ENCODE measurements around the gene OGDH. TPM values are rescaled to one million over a fixed set of nuclear protein-coding genes. Genes with fewer than 3 reads are reported as not detected.

OGDH gene
- polyA plus RNA-seq, 3 donors, result 41.0 to 74.1 (median 49.9) TPM

- Histone ChIP-seq H3K27ac (ENCODE audit: low read depth in 1 of 2, low read length in 2 of 2) (peak overlapping the region in 1 of 2 donors; percentile 97), H3K27me3 (ENCODE audit: control insufficient read depth in 2 of 2, insufficient read depth in 2 of 2, low read length in 2 of 2) (no peaks in the 10 kb centered on the region), H3K36me3 (replicated peaks in 1 of 2; ENCODE audit: control insufficient read depth in 1 of 2, insufficient read depth in 2 of 2, low read length in 2 of 2) (peaks cover 55 to 64% of the 10 kb centered on the region in 2 donors), H4K20me1 (ENCODE audit: insufficient read depth, low read length) (peaks cover 5% of the 10 kb centered on the region), H2AFZ (ENCODE audit: insufficient read depth, low read depth, low read length, poor library complexity, severe bottlenecking) (no peak overlapping the region), H3K9ac (ENCODE audit: insufficient read depth, low read length, poor library complexity, severe bottlenecking) (no peak overlapping the region), H3K4me3 (replicated peaks in 1 of 3; ENCODE audit: low read depth in 2 of 3, low read length in 3 of 3) (peak overlapping the region in 1 of 3 experiments; percentile 88), H3K79me2 (ENCODE audit: insufficient read depth, low read length) (peaks cover 34% of the 10 kb centered on the region), H3K4me2 (replicated peaks; ENCODE audit: extremely low read depth, low read length, poor library complexity, severe bottlenecking) (peak overlapping the region; percentile 86), H3K4me1 (ENCODE audit: control insufficient read depth in 1 of 2, insufficient read depth in 2 of 2, low read length in 2 of 2) (peaks cover 20 to 23% of the 10 kb centered on the region in 2 donors), H3K9me3 (replicated peaks in 1 of 2; ENCODE audit: control insufficient read depth in 1 of 2, insufficient read depth in 1 of 2, low read length in 2 of 2) (no peaks in the 10 kb centered on the region)
- 82% methylated on average over 5 of the region's 5 CpGs for WGBS (ENCODE audit: insufficient coverage)
- no peak for TF ChIP-seq CTCF (IDR thresholded peaks at IDR 0.05)
- H3K27me3 Mint-ChIP-seq (ENCODE audit: low read depth in 3 of 3), result no peaks in the 10 kb centered on the region
- H3K9me3 Mint-ChIP-seq, result peaks cover 0 to 3% (median 0%) of the 10 kb centered on the region in 7 donors
- H3K27ac Mint-ChIP-seq, result peak overlapping the region in 6 of 7 donors; percentile 95 to 99 (median 97)
- DNase-seq, result no peak
- H3K36me3 Mint-ChIP-seq, result peaks cover 58 to 71% of the 10 kb centered on the region in 2 donors
- H3K4me3 Mint-ChIP-seq, result peak overlapping the region; percentile 93 to 98
- H3K4me1 Mint-ChIP-seq, result peaks cover 26% of the 10 kb centered on the region
- intact Hi-C loops (cut with micrococcal nuclease), result loop anchor here (5.0 to 10.0 kb wide), 4 partner anchors 80 to 738 kb away; partner anchors contain the start of genes NUDCD3 (in 1 of the 2), TBRG4 (in 1 of the 2) and ZMIZ2 (in 1 of the 2)
Measured at GRCh38 chr7:44572771-44573170, 33.7 kb upstream of the OGDH start.

GRCh38 chr7:44573464-44574286 lies 32.8 kb upstream of the OGDH start, which contains the start of gene DDX56:
Gene DDX56 (minus strand): TSS chr7:44573908. CDS start chr7:44573895, 13 bp downstream.
- intact Hi-C loops (cut with micrococcal nuclease), result loop anchor here (5.0 to 10.0 kb wide), 4 partner anchors 81 to 739 kb away; partner anchors contain the start of genes NUDCD3 (in 1 of the 2), TBRG4 (in 1 of the 2) and ZMIZ2 (in 1 of the 2)
- H3K79me2 ChIP-seq (ENCODE audit: insufficient read depth, low read length), result peaks cover 40% of the 10 kb centered on the region

More at GRCh38 chr7:44573464-44574286, 32.8 kb upstream of the OGDH start, which contains the start of gene DDX56:
- Histone ChIP-seq H4K20me1 (ENCODE audit: insufficient read depth, low read length) (peaks cover 5% of the 10 kb centered on the region), H3K4me2 (replicated peaks; ENCODE audit: extremely low read depth, low read length, poor library complexity, severe bottlenecking) (peak within 1 kb of the TSS; percentile 86), H3K27ac (ENCODE audit: low read depth in 1 of 2, low read length in 2 of 2) (peak within 1 kb of the TSS; percentile 75 to 97), H3K4me1 (ENCODE audit: control insufficient read depth in 1 of 2, insufficient read depth in 2 of 2, low read length in 2 of 2) (peaks cover 20 to 23% of the 10 kb centered on the region in 2 donors), H3K27me3 (ENCODE audit: control insufficient read depth in 2 of 2, insufficient read depth in 2 of 2, low read length in 2 of 2) (no peaks in the 10 kb centered on the region), H3K9me3 (replicated peaks in 1 of 2; ENCODE audit: control insufficient read depth in 1 of 2, insufficient read depth in 1 of 2, low read length in 2 of 2) (no peaks in the 10 kb centered on the region), H3K36me3 (replicated peaks in 1 of 2; ENCODE audit: control insufficient read depth in 1 of 2, insufficient read depth in 2 of 2, low read length in 2 of 2) (peaks cover 54 to 63% of the 10 kb centered on the region in 2 donors), H3K4me3 (replicated peaks in 1 of 3; ENCODE audit: low read depth in 2 of 3, low read length in 3 of 3) (peak within 1 kb of the TSS; percentile 65 to 88 (median 80)), H3K9ac (ENCODE audit: insufficient read depth, low read length, poor library complexity, severe bottlenecking) (peak within 1 kb of the TSS; percentile 84), H2AFZ (ENCODE audit: insufficient read depth, low read depth, low read length, poor library complexity, severe bottlenecking) (peak within 1 kb of the TSS; percentile 97)
- H3K9me3 Mint-ChIP-seq, result no peaks in the 10 kb centered on the region
- peak within 1 kb of the TSS; percentile 93 to 98 for H3K4me3 Mint-ChIP-seq
- DNase-seq, result peak; percentile 93 to 99 (median 93)
- peaks cover 26% of the 10 kb centered on the region for H3K4me1 Mint-ChIP-seq
- peaks cover 57 to 70% of the 10 kb centered on the region in 2 donors for H3K36me3 Mint-ChIP-seq
- H3K27me3 Mint-ChIP-seq (ENCODE audit: low read depth in 3 of 3), result no peaks in the 10 kb centered on the region
- no peak for TF ChIP-seq CTCF (IDR thresholded peaks at IDR 0.05)
- H3K27ac Mint-ChIP-seq, result peak within 1 kb of the TSS; percentile 95 to 99 (median 97)
- under 1% methylated on average over 73 of the region's 74 CpGs for WGBS (ENCODE audit: insufficient coverage)

All from CD14-positive monocyte (primary cell).